Upper lobe of left lung (tissue), 6 donors: Measurements from ENCODE around the gene IFNL4. TPM values are rescaled to one million over a fixed set of nuclear protein-coding genes. Genes with fewer than 3 reads are reported as not detected.
"Not testable (repeated sequence)": the region's sequence is repeated elsewhere in the genome, so short reads cannot be mapped to it uniquely, and the experiment has no call there.

ENCODE experiments used
- ATAC-seq, 2 donors: fragments of 200-7000 bp; cut with Tn5 transposase; one replicate each; pipeline ENCODE4 v1.9.1; 2022; ENCODE audit warnings: mild to moderate bottlenecking in 2 of 2, moderate library complexity in 2 of 2; ENCODE audit not compliant: low FRiP score in 2 of 2
- DNase-seq, 2 donors: peaks; one replicate each; pipeline ENCODE4 v3.0.0-alpha.2; 2019 to 2020
- H3K27ac ChIP-seq, 4 donors: fragments of 200-600 bp; sonication (generic); one replicate each; pipeline ENCODE4 v1.5.1; 2016 to 2019
- H3K27me3 ChIP-seq, 4 donors: fragments of 200-600 bp; sonication (generic); one replicate each; pipeline ENCODE4 v1.5.1; 2017 to 2019
- H3K36me3 ChIP-seq, 4 donors: fragments of 200-600 bp; sonication (generic); one replicate each; pipeline ENCODE4 v1.5.1; 2016 to 2019
- H3K4me1 ChIP-seq, 4 donors: fragments of 200-600 bp; sonication (generic); one replicate each; pipeline ENCODE4 v1.5.1; 2018 to 2019
- H3K4me3 ChIP-seq, 4 donors: fragments of 200-600 bp; sonication (generic); one replicate each; pipeline ENCODE4 v1.5.1; 2017 to 2019; ENCODE audit warnings: mild to moderate bottlenecking in 2 of 4, moderate library complexity in 1 of 4
- H3K9me3 ChIP-seq, 4 donors: fragments of 200-600 bp; sonication (generic); one replicate each; pipeline ENCODE4 v1.5.1; 2018 to 2019
- CTCF ChIP-seq, 6 experiments: fragments of 450-650 bp in 4 of 6; fragments of 200-600 bp in 2 of 6; sonication (generic) in 2 of 6; IDR thresholded peaks; one replicate each; pipeline ENCODE4 v1.5.1; 2016 to 2019; ENCODE audit warnings: antibody characterized with exemption in 6 of 6
- EP300 ChIP-seq, 4 donors: sonication (generic); formaldehyde crosslinking; IDR thresholded peaks; one replicate each; pipeline ENCODE4 v1.5.1; 2017; ENCODE audit warnings: antibody characterized with exemption in 4 of 4, control low read depth in 2 of 4
- POLR2A ChIP-seq, 4 donors: fragments of 450-650 bp; IDR thresholded peaks; one replicate each; pipeline ENCODE4 v1.5.1; 2016 to 2017; ENCODE audit warnings: antibody characterized with exemption in 4 of 4, mild to moderate bottlenecking in 2 of 4
- POLR2AphosphoS5 ChIP-seq, 2 donors: sonication (generic); formaldehyde crosslinking; IDR thresholded peaks; one replicate each; pipeline ENCODE4 v1.5.1; 2017; ENCODE audit warnings: antibody characterized with exemption in 2 of 2
- WGBS, 2 donors: methylation state at CpG; one replicate each; pipeline ENCODE4 v1.1.5; 2017 to 2018; 5-methylcytosine and 5-hydroxymethylcytosine counted together
- total RNA-seq, 6 donors: library from RNA; depleted of rRNA in 4 of 6; stranded (reverse); fragments of >200 nt in 4 of 6; gene quantifications; one replicate each; pipeline versions ENCODE4 v1.1.0 to v1.2.1, GENCODE V29; 2016 to 2021
- donor health status: DM: no; HTN: no; CAD: no; lungs with moderate emphysema.
- donor health status: DM: no; HTN: yes; CAD: no; lungs with severe emphysema.

The IFNL4 gene
- total RNA-seq, 6 donors from 2014 or later, result not detected

DNA sequence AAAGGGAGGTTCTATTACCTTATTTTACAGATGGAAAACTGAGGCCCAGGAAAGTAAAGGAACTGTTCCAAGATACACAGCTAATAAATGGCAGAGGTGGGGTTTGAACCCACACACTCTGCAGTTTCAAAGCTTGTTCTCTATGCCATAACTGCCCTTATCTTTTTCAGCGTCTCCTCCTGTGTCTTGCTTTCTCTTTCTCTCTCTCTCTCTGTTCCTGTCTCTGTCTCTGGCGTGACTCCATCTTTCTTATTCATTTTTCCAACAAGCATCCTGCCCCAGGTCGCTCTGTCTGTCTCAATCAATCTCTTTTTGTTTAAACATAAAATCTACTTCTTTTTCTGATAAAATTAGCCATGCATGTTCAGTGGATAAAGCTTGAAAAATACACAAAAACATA, 3.2 kb upstream of the IFNL4 start:
- ATAC-seq (no peak), DNase-seq (no peak)
- Histone ChIP-seq H3K27ac (no peak overlapping the region), H3K4me3 (no peak overlapping the region), H3K36me3 (no peaks in the 10 kb centered on the region), H3K4me1 (peaks cover 6 to 16% (median 10%) of the 10 kb centered on the region in 4 donors), H3K9me3 (no peaks in the 10 kb centered on the region), H3K27me3 (peaks cover 0 to 20% (median 10%) of the 10 kb centered on the region in 4 donors)
- no peak for TF ChIP-seq POLR2A (IDR thresholded peaks at IDR 0.05)
- no peak for TF ChIP-seq POLR2AphosphoS5 (IDR thresholded peaks at IDR 0.05)
- no peak for TF ChIP-seq CTCF (IDR thresholded peaks at IDR 0.05)
- TF ChIP-seq EP300 (IDR thresholded peaks at IDR 0.05), result no peak
- 52 to 61% methylated on average over 3 of the region's 3 CpGs for whole genome bisulfite sequencing, 2 donors

- H3K4me3 ChIP-seq, result no peak overlapping the region
- no peak for TF ChIP-seq EP300 (IDR thresholded peaks at IDR 0.05)
- no peak for TF ChIP-seq CTCF (IDR thresholded peaks at IDR 0.05)
- TF ChIP-seq POLR2AphosphoS5 (IDR thresholded peaks at IDR 0.05), result no peak
- TF ChIP-seq POLR2A (IDR thresholded peaks at IDR 0.05), result no peak
- H3K27ac ChIP-seq, result no peak overlapping the region
- DNase-seq (no peak), ATAC-seq (no peak)
- no peaks in the 10 kb centered on the region for H3K9me3 ChIP-seq
- H3K4me1 ChIP-seq, result peaks cover 6 to 16% (median 10%) of the 10 kb centered on the region in 4 donors
- H3K27me3 ChIP-seq, result peaks cover 0 to 20% (median 11%) of the 10 kb centered on the region in 4 donors
- no peaks in the 10 kb centered on the region for H3K36me3 ChIP-seq
- WGBS, 2 donors, result 76 to 80% methylated on average over 5 of the region's 5 CpGs
Observed at GRCh38 chr19:39251081-39251480, 2.4 kb upstream of the IFNL4 start.

- H3K36me3 ChIP-seq, result no peaks in the 10 kb centered on the region
- no peak overlapping the region for H3K27ac ChIP-seq
- DNase-seq (peak in 1 of 2 donors; percentile 87), ATAC-seq (peak in 1 of 2 donors; percentile 66)
- peak overlapping the region in 3 of 4 donors; percentile 2 to 10 (median 5) for H3K4me3 ChIP-seq
- H3K9me3 ChIP-seq, result no peaks in the 10 kb centered on the region
- H3K27me3 ChIP-seq, result peaks cover 0 to 20% (median 11%) of the 10 kb centered on the region in 4 donors
- peaks cover 6 to 16% (median 10%) of the 10 kb centered on the region in 4 donors for H3K4me1 ChIP-seq
- 6 to 31% methylated on average over 25 to 64 of the region's 92 CpGs for WGBS, 2 donors
- TF ChIP-seq CTCF (IDR thresholded peaks at IDR 0.05) (no peak), POLR2A (IDR thresholded peaks at IDR 0.05) (no peak), POLR2AphosphoS5 (IDR thresholded peaks at IDR 0.05) (no peak), EP300 (IDR thresholded peaks at IDR 0.05) (no peak)
Observed at GRCh38 chr19:39247701-39248664, 673 bp downstream of the IFNL4 start.

DNA sequence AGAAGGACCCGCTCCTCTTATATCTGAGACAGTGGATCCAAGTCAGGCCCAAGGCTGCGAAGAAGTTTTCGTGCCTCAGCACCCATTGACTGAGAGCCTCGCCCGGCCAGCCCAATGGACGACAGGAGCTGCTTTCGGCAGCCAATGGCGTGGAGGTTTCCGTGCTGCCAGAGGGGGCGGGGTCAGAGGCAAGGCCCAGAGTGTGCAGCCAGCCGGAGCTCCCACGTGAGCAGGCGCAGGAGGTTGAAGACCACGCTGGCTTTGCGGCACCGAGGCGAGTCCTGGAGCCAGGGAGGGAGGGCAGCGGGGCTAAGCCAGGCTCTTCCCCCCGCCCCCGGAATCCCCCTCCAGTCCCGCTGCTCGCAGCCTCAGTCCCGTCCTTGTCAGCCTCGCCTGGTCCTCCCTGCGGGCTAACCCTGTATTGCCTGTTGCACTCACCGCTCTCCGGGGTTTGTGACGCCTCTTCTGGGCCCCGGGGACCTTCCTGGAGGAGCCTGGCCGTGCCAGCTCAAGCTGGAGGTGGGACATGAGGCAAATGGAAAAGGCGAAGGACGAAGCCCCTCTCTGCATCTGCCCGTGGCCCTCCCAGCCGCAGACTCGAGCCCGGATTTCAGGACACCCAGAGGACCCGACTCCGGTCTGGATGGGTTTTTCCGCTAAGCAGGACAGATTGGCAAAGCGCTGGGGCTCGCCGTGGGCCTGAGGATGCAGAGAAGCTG, 1.5 kb downstream of the IFNL4 start:
- WGBS, 2 donors, result 14 to 53% methylated on average over 10 to 28 of the region's 42 CpGs
- ATAC-seq (peak in 1 of 2 donors; percentile 66), DNase-seq (peak; percentile 28 to 73)
- Histone ChIP-seq H3K27me3 (peaks cover 0 to 20% (median 11%) of the 10 kb centered on the region in 4 donors), H3K27ac (no peak overlapping the region), H3K9me3 (no peaks in the 10 kb centered on the region), H3K36me3 (no peaks in the 10 kb centered on the region), H3K4me3 (peak overlapping the region in 3 of 4 donors; percentile 2 to 10 (median 5)), H3K4me1 (peaks cover 6 to 16% (median 10%) of the 10 kb centered on the region in 4 donors)
- no peak for TF ChIP-seq POLR2AphosphoS5 (IDR thresholded peaks at IDR 0.05)
- TF ChIP-seq EP300 (IDR thresholded peaks at IDR 0.05), result no peak
- no peak for TF ChIP-seq CTCF (IDR thresholded peaks at IDR 0.05)
- TF ChIP-seq POLR2A (IDR thresholded peaks at IDR 0.05), result no peak

- not testable (repeated sequence) for H3K4me3 ChIP-seq, H3K36me3 ChIP-seq, H3K9me3 ChIP-seq, ATAC-seq, H3K27ac ChIP-seq, DNase-seq
- WGBS, 2 donors, result no CpG with 5 or more reads among the region's 1 CpG
- Histone ChIP-seq H3K4me1 (peaks cover 6 to 16% (median 10%) of the 10 kb centered on the region in 4 donors), H3K27me3 (peaks cover 0 to 20% (median 11%) of the 10 kb centered on the region in 4 donors)
Observed at GRCh38 chr19:39245166-39245565, 3.5 kb downstream of the IFNL4 start.

DNA sequence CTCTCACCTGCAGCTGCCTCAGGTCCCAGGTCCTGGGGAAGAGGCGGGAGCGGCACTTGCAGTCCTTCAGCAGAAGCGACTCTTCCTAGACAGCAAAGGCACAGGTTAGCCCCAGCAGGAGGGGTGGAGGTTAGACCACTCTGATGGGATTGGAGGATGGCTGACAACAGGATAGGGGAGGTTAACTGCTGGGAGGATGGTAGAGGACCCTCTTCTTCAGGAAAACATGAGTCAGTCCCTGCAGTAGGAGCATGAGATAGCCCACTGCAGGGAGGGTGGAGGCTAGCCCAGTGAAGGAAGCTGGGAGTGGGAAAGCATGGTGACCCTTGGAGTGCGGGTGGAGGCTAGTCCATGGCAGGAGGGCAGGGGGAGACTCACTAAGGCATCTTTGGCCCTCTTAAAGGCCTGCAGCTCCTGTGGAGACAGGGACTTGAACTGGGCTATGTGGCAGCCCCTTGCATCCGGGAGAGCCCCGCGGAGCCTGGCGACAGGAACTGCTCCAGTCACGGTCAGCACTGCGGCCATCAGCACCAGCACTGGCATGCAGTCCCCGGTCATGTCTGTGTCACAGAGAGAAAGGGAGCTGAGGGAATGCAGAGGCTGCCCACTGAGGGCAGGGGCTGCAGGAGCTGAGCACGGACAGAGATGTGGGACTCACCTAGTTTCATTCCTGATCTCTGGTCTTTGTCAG, 4.1 kb downstream of the IFNL4 start, which contains the start of gene IFNL3:
TSS of gene IFNL3 (minus strand) at position 597 of the 691 bp plus-strand sequence. CDS start at position 558, 39 bp downstream.
- H3K4me3 ChIP-seq, H3K9me3 ChIP-seq, H3K27ac ChIP-seq, H3K36me3 ChIP-seq, ATAC-seq, DNase-seq: not testable (repeated sequence)
- Histone ChIP-seq H3K4me1 (peaks cover 6 to 16% (median 10%) of the 10 kb centered on the region in 4 donors), H3K27me3 (peaks cover 0 to 20% (median 11%) of the 10 kb centered on the region in 4 donors)
- WGBS, 2 donors, result 77 to 90% methylated on average over 4 to 6 of the region's 12 CpGs

DNA sequence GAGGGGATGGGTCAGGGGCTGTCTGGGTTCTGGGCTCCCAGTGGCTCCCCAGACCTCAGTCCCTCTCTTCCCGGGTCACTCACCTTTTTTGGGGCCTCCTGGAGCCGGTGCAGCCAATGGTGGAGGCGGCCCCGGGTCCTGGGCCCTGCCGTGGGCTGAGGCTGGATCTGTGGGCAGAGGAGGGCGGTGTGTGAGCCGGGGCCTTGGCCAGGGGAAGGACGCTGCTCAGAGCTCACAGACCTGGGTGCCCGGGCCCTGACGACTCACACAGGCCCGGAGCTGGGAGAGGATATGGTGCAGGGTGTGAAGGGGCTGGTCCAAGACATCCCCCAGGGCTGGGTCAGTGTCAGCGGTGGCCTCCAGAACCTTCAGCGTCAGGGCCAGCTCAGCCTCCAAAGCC, 4.9 kb downstream of the IFNL4 start:
- 79 to 81% methylated on average over 3 to 12 of the region's 13 CpGs for WGBS, 2 donors
- not testable (repeated sequence) for H3K27ac ChIP-seq, H3K4me3 ChIP-seq, ATAC-seq, H3K36me3 ChIP-seq, H3K9me3 ChIP-seq
- Histone ChIP-seq H3K27me3 (peaks cover 0 to 19% (median 11%) of the 10 kb centered on the region in 4 donors), H3K4me1 (peaks cover 6 to 16% (median 10%) of the 10 kb centered on the region in 4 donors)
- DNase-seq, result peak in 1 of 2 donors; percentile 70
